Hematopoietic multipotent progenitor cell treated with erythropoietin and hydrocortisone succinate and interleukin-3 and kit ligand, for 4 days (in vitro differentiated cells): ENCODE data around the gene KLK3.

ENCODE experiments used
- DNase-seq: peaks from one replicate; pipeline ENCODE4 v3.0.0-alpha.2; 2015

The KLK3 gene

DNA sequence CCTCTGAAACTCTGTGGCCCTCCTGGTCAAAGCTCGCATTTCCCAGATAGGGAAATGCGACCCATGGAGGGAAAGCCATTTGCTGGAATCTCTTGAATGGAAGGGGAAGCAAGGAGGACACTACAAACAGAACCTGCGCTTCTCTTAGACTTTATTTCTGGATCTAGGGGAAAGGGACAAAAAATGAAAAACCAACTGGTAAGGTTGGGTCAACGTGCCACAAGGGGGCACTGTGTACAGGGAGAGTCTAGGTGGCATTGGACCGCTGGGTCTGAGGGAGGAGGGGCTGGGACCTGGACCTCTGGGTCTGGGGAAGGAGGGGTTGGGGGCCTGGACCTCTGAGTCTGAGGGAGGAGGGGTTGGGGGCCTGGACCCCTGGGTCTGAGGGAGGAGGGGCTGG lies 51.5 kb downstream of the KLK3 start:
- DNase-seq = peak; percentile 64

DNA sequence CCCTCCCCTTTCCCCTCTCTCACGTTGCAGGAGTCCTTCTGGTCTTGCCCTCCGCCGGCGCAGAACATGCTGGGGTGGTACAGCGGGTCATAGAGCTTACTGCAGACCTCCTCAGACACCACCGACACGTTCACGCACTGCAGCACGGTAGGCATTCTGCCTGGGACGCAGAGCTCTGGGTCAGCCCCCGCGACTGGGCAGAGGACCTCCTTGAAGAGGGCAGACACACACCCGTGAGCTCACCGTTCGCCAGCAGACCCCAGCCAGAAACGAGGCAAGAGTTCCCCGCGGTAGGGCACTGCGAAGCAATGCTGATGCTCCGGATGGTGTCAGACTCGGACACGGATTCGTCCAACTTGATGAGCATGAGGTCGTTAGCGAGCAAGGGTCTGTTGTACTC lies 53.6 kb downstream of the KLK3 start:
- no peak for DNase-seq

DNA sequence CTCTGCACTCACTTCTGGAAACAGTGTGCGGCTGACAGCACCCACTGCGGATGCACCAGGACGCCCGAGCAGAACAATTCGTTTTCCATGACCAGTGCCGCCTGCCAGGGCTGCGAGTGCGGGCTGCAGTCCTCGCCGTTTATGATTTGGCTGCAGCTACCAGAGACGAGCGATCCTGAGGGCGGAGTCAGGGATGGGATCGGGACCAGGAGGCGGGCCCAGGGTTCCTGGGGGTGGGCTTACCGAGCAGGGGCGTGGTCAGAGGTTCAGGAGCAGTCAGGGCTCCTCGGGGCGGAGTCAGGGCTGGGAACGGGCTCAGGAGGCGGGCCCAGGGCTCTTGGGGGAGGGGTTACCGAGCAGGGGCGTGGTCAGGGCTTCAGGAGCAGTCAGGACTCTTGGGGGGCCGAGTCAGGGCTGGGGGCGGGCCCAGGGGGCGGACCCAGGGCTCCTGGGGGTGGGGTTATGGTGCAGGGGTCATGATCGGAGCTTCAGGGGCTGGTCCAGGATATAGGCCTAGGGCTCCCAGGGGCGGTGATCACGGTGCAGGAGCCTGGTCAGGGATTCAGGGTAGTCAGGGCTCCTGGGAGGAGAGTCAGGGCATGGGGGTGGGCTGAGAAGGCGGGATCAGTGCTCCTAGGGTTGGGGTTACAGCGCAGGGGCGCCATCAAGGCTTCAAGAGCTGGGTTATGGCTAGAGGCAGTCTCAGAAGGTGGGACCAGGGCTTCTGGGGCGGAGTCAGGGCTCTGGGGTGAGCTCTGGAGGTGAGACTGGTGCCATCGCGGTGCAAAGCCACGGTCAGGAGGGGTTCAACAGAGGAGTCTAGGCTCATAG lies 54.7 kb downstream of the KLK3 start:
- peak; percentile 67 for DNase-seq
